PC-3 (cell line): ENCODE results near the gene LOXHD1. TPM values are rescaled to one million over a fixed set of nuclear protein-coding genes. Genes with fewer than 3 reads are reported as not detected.

Source experiments
- ATAC-seq: fragments of 200-7000 bp; cut with Tn5 transposase; 2 replicates; pipeline ENCODE4 v1.9.1; 2020; ENCODE audit warnings: mild to moderate bottlenecking, moderate library complexity
- BruUV-seq: library from RNA; stranded (reverse); fragments of 400-500 nt; replicated peaks from 2 replicates; lab custom pipeline; 2021; lab: Mats Ljungman, UMichigan
- CTCF ChIA-PET: fragments of 300-600 bp; sonication (Branson Sonifier 250); formaldehyde crosslinking; loops from one replicate; lab custom pipeline; 2022; ENCODE audit warnings: antibody characterized with exemption; lab: Charles Lee
- POLR2A ChIA-PET: fragments of 300-600 bp; sonication (Branson Sonifier 250); formaldehyde crosslinking; loops from one replicate; lab custom pipeline; 2022; ENCODE audit warnings: antibody characterized with exemption; ENCODE audit not compliant: unreplicated experiment; lab: Charles Lee
- DNase-seq: peaks from one replicate; pipeline ENCODE4 v3.0.0-alpha.2; 2015
- H2AFZ ChIP-seq: fragments of 300-600 bp; sonication (generic); 2 replicates; pipeline ENCODE4 v1.6.0; 2016; ENCODE audit warnings: antibody characterized with exemption, low read length
- H3F3A ChIP-seq: fragments of 300-600 bp; sonication (generic); one replicate; pipeline ENCODE4 v1.6.0; 2017; ENCODE audit warnings: antibody characterized with exemption, low read length, control low read depth, mild to moderate bottlenecking; ENCODE audit not compliant: unreplicated experiment
- H3K27ac ChIP-seq: fragments of 300-600 bp; sonication (generic); 2 replicates; pipeline ENCODE4 v1.5.1; 2016; ENCODE audit warnings: mild to moderate bottlenecking, low read length
- H3K27me3 ChIP-seq: fragments of 300-600 bp; sonication (generic); 2 replicates; pipeline ENCODE4 v1.6.1; 2016; ENCODE audit warnings: low read length, mixed read lengths
- H3K36me3 ChIP-seq: fragments of 300-600 bp; sonication (generic); 2 replicates; pipeline ENCODE4 v1.6.1; 2016; ENCODE audit warnings: low read depth, mixed run types, low read length, mixed read lengths
- H3K4me1 ChIP-seq: fragments of 300-600 bp; sonication (generic); 2 replicates; pipeline ENCODE4 v1.5.1; 2016; ENCODE audit warnings: low read length; ENCODE audit not compliant: insufficient read depth
- H3K4me2 ChIP-seq: fragments of 300-600 bp; sonication (generic); 2 replicates; pipeline ENCODE4 v1.6.0; 2016; ENCODE audit warnings: low read length
- H3K4me3 ChIP-seq: fragments of 300-600 bp; sonication (generic); 2 replicates; pipeline ENCODE4 v1.5.1; 2016; ENCODE audit warnings: mild to moderate bottlenecking, low read length, mixed read lengths
- H3K79me2 ChIP-seq: fragments of 300-600 bp; sonication (generic); 2 replicates; pipeline ENCODE4 v1.6.1; 2017; ENCODE audit warnings: low read length, mixed read lengths
- H3K9ac ChIP-seq: fragments of 300-600 bp; sonication (generic); 2 replicates; pipeline ENCODE4 v1.6.0; 2016; ENCODE audit warnings: mild to moderate bottlenecking, low read length
- H3K9me2 ChIP-seq: fragments of 300-600 bp; sonication (generic); replicated peaks from 2 replicates; pipeline ENCODE4 v1.6.1; 2016; ENCODE audit warnings: mixed run types, low read length, mixed read lengths
- H3K9me3 ChIP-seq: fragments of 300-600 bp; sonication (generic); 2 replicates; pipeline ENCODE4 v1.6.1; 2016; ENCODE audit warnings: low read length, mixed read lengths
- H4K20me1 ChIP-seq: fragments of 300-600 bp; sonication (generic); 2 replicates; pipeline ENCODE4 v1.6.1; 2016; ENCODE audit warnings: low read length, mixed read lengths
- EZH2 ChIP-seq: fragments of 300-600 bp; sonication (generic); IDR thresholded peaks from one replicate; pipeline ENCODE4 v1.6.1; 2017; ENCODE audit warnings: antibody characterized with exemption, mild to moderate bottlenecking, low read length; ENCODE audit not compliant: unreplicated experiment
- EZH2phosphoT487 ChIP-seq: fragments of 300-600 bp; sonication (generic); IDR thresholded peaks from 2 replicates; pipeline ENCODE4 v1.6.1; 2018; ENCODE audit warnings: mild to moderate bottlenecking, antibody characterized with exemption, low read length, borderline replicate concordance
- intact Hi-C: fragments of 100-400 bp; cut with micrococcal nuclease; formaldehyde crosslinking; loops from 2 replicates; pipeline ENCODE4 v1.9.0; 2023
- total RNA-seq: library from RNA; depleted of rRNA; stranded (reverse); fragments of >200 nt; gene quantifications from 2 replicates; pipeline ENCODE4 v1.2.3, GENCODE V29; 2014
- TF ChIP-seq, protein P1 (sequence below): fragments of 300-600 bp; sonication (generic); conservative IDR thresholded peaks from 2 replicates; pipeline ENCODE4 v1.5.1; 2017; ENCODE audit warnings: antibody characterized with exemption, low read depth, mild to moderate bottlenecking, low read length

LOXHD1 gene
- total RNA-seq, 1 experiment from 2014 or later, result not detected

DNA sequence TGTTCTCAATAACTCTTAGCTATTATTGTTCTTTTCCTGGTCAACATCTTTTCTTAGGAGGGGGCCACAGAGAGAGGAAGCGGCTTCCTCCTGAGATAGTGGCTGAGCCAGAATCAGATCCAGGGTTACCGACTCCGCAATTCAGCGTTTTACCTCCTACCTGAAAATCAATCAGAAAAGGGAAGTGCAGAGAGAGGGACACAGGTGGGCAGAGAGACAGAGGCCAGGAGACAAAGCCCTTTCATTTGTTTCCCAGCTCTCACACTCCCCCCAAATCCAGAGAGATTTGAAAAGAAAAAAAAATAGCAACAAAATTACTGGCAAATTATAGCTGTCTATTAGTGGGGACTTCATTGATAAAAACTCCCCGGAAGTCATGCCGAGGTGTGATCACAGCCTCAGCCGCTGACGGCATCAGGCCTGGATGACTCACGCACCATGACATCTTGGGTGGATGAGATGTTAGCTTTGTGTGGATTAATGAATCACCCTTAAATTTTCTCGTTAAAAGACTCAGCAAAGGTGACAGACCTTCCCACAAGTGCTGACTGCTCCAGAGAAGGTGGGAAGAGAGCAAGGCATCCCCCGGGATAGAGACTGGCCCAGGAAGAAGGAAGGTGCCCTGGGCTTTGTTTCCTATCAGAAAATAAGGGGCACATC lies 120.7 kb downstream of the LOXHD1 start:
- Histone ChIP-seq H3K79me2 (no peaks in the 10 kb centered on the region), H3K27ac (no peak overlapping the region), H3K4me3 (no peak overlapping the region), H3K27me3 (no peaks in the 10 kb centered on the region), H3K4me2 (no peak overlapping the region), H3K36me3 (no peaks in the 10 kb centered on the region), H3K9ac (no peak overlapping the region), H3K4me1 (no peaks in the 10 kb centered on the region), H3F3A (no peaks in the 10 kb centered on the region), H3K9me2 (no peaks in the 10 kb centered on the region), H3K9me3 (no peaks in the 10 kb centered on the region), H2AFZ (no peak overlapping the region), H4K20me1 (no peaks in the 10 kb centered on the region)
- TF ChIP-seq, protein P1, sequence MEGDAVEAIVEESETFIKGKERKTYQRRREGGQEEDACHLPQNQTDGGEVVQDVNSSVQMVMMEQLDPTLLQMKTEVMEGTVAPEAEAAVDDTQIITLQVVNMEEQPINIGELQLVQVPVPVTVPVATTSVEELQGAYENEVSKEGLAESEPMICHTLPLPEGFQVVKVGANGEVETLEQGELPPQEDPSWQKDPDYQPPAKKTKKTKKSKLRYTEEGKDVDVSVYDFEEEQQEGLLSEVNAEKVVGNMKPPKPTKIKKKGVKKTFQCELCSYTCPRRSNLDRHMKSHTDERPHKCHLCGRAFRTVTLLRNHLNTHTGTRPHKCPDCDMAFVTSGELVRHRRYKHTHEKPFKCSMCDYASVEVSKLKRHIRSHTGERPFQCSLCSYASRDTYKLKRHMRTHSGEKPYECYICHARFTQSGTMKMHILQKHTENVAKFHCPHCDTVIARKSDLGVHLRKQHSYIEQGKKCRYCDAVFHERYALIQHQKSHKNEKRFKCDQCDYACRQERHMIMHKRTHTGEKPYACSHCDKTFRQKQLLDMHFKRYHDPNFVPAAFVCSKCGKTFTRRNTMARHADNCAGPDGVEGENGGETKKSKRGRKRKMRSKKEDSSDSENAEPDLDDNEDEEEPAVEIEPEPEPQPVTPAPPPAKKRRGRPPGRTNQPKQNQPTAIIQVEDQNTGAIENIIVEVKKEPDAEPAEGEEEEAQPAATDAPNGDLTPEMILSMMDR, result no peak
- TF ChIP-seq EZH2, result no peak
- no peak for TF ChIP-seq EZH2phosphoT487
- ATAC-seq (peak; percentile 82), DNase-seq (peak; percentile 62)
- POLR2A ChIA-PET, result no interaction called here
- CTCF ChIA-PET, result no interaction called here
- BruUV-seq, result no TSS peak
- intact Hi-C loops, result no loop called here

- no peaks in the 10 kb centered on the region for H3F3A ChIP-seq
- no peaks in the 10 kb centered on the region for H3K9me3 ChIP-seq
- H3K4me2 ChIP-seq, result no peak overlapping the region
- H3K4me3 ChIP-seq, result no peak overlapping the region
- no peak for TF ChIP-seq EZH2phosphoT487
- TF ChIP-seq EZH2, result no peak
- TF ChIP-seq, protein P1, result no peak
- H3K9me2 ChIP-seq, result no peaks in the 10 kb centered on the region
- no peak overlapping the region for H3K9ac ChIP-seq
- H3K36me3 ChIP-seq, result no peaks in the 10 kb centered on the region
- H3K4me1 ChIP-seq, result no peaks in the 10 kb centered on the region
- no peaks in the 10 kb centered on the region for H3K79me2 ChIP-seq
- DNase-seq, result no peak
- no peaks in the 10 kb centered on the region for H4K20me1 ChIP-seq
- no peaks in the 10 kb centered on the region for H3K27me3 ChIP-seq
- ChIA-PET CTCF (no interaction called here), POLR2A (no interaction called here)
- intact Hi-C loops, result no loop called here
- BruUV-seq, result no TSS peak
- no peak for ATAC-seq
- H3K27ac ChIP-seq, result no peak overlapping the region
- no peak overlapping the region for H2AFZ ChIP-seq
Measured at GRCh38 chr18:46531482-46531881, 125.5 kb downstream of the LOXHD1 start.

- intact Hi-C loops, result no loop called here
- ChIA-PET CTCF (no interaction called here), POLR2A (no interaction called here)
Measured at GRCh38 chr18:46528037-46528436, 129.0 kb downstream of the LOXHD1 start.

More at GRCh38 chr18:46528037-46528436, 129.0 kb downstream of the LOXHD1 start:
- H3K9me3 ChIP-seq, result no peaks in the 10 kb centered on the region
- H3K9me2 ChIP-seq, result no peaks in the 10 kb centered on the region
- no peak for ATAC-seq
- BruUV-seq, result no TSS peak
- H3K4me3 ChIP-seq, result no peak overlapping the region
- H3K27me3 ChIP-seq, result no peaks in the 10 kb centered on the region
- no peaks in the 10 kb centered on the region for H3F3A ChIP-seq
- H2AFZ ChIP-seq, result no peak overlapping the region
- no peak overlapping the region for H3K4me2 ChIP-seq
- no peaks in the 10 kb centered on the region for H3K36me3 ChIP-seq
- no peak for TF ChIP-seq EZH2
- TF ChIP-seq, protein P1, result no peak
- no peak for TF ChIP-seq EZH2phosphoT487
- no peaks in the 10 kb centered on the region for H3K79me2 ChIP-seq
- no peaks in the 10 kb centered on the region for H4K20me1 ChIP-seq
- no peak overlapping the region for H3K9ac ChIP-seq
- no peak for DNase-seq
- no peaks in the 10 kb centered on the region for H3K4me1 ChIP-seq
- H3K27ac ChIP-seq, result no peak overlapping the region
